ENCODE data around the gene POLR1C. TPM values are rescaled to one million over a fixed set of nuclear protein-coding genes. Genes with fewer than 3 reads are reported as not detected.

Gene POLR1C
- total and polyA plus RNA-seq, 4 donors, result 10.8 to 24.3 (median 19.0) TPM

DNA sequence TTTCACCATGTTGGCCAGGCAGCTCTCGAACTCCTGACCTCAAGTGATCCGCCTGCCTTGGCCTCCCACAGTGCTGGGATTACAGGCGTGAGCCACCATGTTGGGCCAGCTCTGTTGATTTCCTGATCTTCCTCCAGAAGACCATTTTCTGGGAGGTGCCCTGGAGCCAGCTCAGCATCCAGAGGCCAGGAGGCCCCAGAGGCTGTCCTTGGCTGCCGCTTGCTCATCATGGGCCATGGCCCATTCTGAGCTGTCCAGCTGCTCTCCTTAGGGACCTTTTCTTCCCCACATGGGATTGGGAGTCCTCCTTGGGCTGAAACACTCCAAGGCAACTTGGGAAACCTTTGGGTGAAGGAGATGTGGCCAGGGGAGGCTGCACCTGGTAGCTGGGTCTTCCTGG is 22.1 kb upstream of the POLR1C start:
- DNase-seq (ENCODE audit: low spot score), result no peak
- WGBS, result 96% methylated on average over 4 of the region's 4 CpGs
- Histone ChIP-seq H3K9me3 (ENCODE audit: control insufficient read depth in 4 of 4, low read length in 3 of 4) (no peaks in the 10 kb centered on the region), H3K9ac (ENCODE audit: low read depth in 1 of 2, low read length in 2 of 2) (no peak overlapping the region), H3K4me1 (ENCODE audit: control insufficient read depth in 4 of 4, insufficient read depth in 4 of 4, low read length in 3 of 4) (peaks cover 15 to 52% (median 39%) of the 10 kb centered on the region in 4 donors), H3K4me3 (ENCODE audit: low read depth in 1 of 3, low read length in 3 of 3) (no peak overlapping the region), H3K36me3 (ENCODE audit: control insufficient read depth in 4 of 4, insufficient read depth in 3 of 4, low read depth in 1 of 4, low read length in 3 of 4) (peaks cover 0 to 9% (median 2%) of the 10 kb centered on the region in 4 donors), H3K27ac (ENCODE audit: low read depth in 1 of 2, low read length in 2 of 2) (no peak overlapping the region), H3K27me3 (ENCODE audit: control insufficient read depth in 4 of 4, insufficient read depth in 4 of 4, low read length in 3 of 4) (no peaks in the 10 kb centered on the region)
- TF ChIP-seq, protein P1, sequence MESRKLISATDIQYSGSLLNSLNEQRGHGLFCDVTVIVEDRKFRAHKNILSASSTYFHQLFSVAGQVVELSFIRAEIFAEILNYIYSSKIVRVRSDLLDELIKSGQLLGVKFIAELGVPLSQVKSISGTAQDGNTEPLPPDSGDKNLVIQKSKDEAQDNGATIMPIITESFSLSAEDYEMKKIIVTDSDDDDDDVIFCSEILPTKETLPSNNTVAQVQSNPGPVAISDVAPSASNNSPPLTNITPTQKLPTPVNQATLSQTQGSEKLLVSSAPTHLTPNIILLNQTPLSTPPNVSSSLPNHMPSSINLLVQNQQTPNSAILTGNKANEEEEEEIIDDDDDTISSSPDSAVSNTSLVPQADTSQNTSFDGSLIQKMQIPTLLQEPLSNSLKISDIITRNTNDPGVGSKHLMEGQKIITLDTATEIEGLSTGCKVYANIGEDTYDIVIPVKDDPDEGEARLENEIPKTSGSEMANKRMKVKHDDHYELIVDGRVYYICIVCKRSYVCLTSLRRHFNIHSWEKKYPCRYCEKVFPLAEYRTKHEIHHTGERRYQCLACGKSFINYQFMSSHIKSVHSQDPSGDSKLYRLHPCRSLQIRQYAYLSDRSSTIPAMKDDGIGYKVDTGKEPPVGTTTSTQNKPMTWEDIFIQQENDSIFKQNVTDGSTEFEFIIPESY (IDR thresholded peaks at IDR 0.05), result no peak
- TF ChIP-seq, protein P2, sequence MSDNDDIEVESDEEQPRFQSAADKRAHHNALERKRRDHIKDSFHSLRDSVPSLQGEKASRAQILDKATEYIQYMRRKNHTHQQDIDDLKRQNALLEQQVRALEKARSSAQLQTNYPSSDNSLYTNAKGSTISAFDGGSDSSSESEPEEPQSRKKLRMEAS (IDR thresholded peaks at IDR 0.05), result no peak
- TF ChIP-seq TAF1 (conservative IDR thresholded peaks at IDR 0.05), result no peak
- TF ChIP-seq FOXA2 (IDR thresholded peaks at IDR 0.05), result no peak

DNA sequence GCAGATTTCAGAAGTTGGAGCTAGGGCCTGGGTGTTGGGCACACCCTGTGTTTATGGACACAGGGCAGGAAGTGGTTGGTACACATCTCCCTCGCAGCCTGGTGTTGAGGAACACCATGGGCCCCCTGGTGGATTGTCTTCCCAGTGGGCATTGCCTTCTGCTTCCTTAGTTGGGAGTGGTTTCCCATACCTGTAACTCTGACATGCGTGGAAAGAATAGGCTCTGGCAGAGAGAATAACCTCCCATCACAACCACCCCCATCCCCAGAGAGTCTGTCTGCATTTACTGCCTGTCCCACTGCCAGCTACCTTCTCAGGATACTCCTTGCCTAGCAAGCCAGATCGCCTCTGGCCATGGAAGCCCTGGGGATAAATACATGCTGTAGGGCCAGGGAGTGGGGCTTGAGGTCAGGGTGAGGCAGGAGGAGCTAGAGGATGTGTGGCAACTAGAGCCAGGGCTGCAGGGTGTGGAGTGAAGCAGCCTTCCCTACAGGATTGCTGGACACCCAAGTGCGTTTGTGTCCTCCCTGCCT is 21.4 kb upstream of the POLR1C start:
- H3K9me3 ChIP-seq (ENCODE audit: control insufficient read depth in 4 of 4, low read length in 3 of 4), result no peaks in the 10 kb centered on the region
- no peak for DNase-seq (ENCODE audit: low spot score)
- no peak overlapping the region for H3K4me3 ChIP-seq (ENCODE audit: low read depth in 1 of 3, low read length in 3 of 3)
- H3K4me1 ChIP-seq (ENCODE audit: control insufficient read depth in 4 of 4, insufficient read depth in 4 of 4, low read length in 3 of 4), result peaks cover 10 to 57% (median 39%) of the 10 kb centered on the region in 4 donors
- TF ChIP-seq FOXA1 (IDR thresholded peaks at IDR 0.05) (no peak), TAF1 (conservative IDR thresholded peaks at IDR 0.05) (no peak), RXRA (IDR thresholded peaks at IDR 0.05) (no peak), GABPA (IDR thresholded peaks at IDR 0.05 in 1 of 2, conservative IDR thresholded peaks at IDR 0.05 in 1 of 2) (no peak), NR2F2 (IDR thresholded peaks at IDR 0.05) (no peak), SP1 (IDR thresholded peaks at IDR 0.05) (no peak), YY1 (IDR thresholded peaks at IDR 0.05) (no peak), JUND (IDR thresholded peaks at IDR 0.05) (no peak)
- TF ChIP-seq, protein P3, sequence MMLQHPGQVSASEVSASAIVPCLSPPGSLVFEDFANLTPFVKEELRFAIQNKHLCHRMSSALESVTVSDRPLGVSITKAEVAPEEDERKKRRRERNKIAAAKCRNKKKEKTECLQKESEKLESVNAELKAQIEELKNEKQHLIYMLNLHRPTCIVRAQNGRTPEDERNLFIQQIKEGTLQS (IDR thresholded peaks at IDR 0.05), result no peak
- TF ChIP-seq, protein P1 (IDR thresholded peaks at IDR 0.05), result no peak
- TF ChIP-seq, protein P2 (IDR thresholded peaks at IDR 0.05), result no peak
- 91% methylated on average over 4 of the region's 4 CpGs for WGBS
- no peak overlapping the region for H3K27ac ChIP-seq (ENCODE audit: low read depth in 1 of 2, low read length in 2 of 2)
- H3K27me3 ChIP-seq (ENCODE audit: control insufficient read depth in 4 of 4, insufficient read depth in 4 of 4, low read length in 3 of 4), result no peaks in the 10 kb centered on the region
- peaks cover 0 to 15% (median 2%) of the 10 kb centered on the region in 4 donors for H3K36me3 ChIP-seq (ENCODE audit: control insufficient read depth in 4 of 4, insufficient read depth in 3 of 4, low read depth in 1 of 4, low read length in 3 of 4)
- no peak overlapping the region for H3K9ac ChIP-seq (ENCODE audit: low read depth in 1 of 2, low read length in 2 of 2)

Data from liver (tissue), 9 donors.